HG03575 (cell line): ENCODE results near the gene ACTRT2.

Experiments used
- ATAC-seq: cut with Tn5 transposase; IDR thresholded peaks from one replicate; pipeline ENCODE4 v1.9.1; 2021; ENCODE audit not compliant: unreplicated experiment, insufficient number of reproducible peaks, low FRiP score; ENCODE audit errors: extremely low read depth

ACTRT2 gene

DNA sequence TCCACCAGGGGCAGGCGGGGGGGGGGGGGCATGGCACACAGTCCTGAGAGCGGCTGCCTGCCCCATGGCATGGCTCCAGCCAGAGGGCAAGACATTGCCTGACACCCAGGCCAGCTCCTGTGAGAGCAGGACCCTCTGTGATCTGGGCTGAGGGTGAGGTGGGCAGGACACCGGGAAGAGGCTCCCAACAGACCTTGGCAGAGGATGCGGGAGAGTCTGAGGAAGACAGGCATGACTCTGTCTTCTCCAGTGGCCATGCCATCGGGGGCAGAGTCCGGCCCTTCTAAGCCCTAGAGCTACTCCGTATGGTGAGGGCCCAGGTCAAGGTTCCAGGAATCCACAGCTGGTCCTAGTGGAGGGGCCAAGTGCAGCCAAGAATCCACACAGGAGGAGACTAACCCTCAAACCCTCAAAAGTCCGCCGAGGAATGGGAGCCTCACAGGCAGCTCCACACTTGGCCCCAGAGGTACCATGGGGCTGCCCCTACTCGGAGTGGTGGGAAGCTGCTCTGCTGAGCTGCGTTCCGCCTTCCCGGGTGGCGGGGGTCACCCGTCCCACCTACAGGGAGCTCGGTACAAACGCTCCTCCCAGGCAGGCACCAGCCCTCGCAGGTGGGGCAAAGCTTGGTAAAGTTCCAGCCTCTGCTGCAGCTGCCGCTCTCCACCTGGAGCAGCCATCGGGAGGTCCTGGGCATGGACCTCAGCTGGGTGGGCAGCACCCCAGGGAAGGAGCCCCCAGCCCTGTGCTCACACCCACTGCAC is 6.5 kb downstream of the ACTRT2 start:
- no peak for ATAC-seq

DNA sequence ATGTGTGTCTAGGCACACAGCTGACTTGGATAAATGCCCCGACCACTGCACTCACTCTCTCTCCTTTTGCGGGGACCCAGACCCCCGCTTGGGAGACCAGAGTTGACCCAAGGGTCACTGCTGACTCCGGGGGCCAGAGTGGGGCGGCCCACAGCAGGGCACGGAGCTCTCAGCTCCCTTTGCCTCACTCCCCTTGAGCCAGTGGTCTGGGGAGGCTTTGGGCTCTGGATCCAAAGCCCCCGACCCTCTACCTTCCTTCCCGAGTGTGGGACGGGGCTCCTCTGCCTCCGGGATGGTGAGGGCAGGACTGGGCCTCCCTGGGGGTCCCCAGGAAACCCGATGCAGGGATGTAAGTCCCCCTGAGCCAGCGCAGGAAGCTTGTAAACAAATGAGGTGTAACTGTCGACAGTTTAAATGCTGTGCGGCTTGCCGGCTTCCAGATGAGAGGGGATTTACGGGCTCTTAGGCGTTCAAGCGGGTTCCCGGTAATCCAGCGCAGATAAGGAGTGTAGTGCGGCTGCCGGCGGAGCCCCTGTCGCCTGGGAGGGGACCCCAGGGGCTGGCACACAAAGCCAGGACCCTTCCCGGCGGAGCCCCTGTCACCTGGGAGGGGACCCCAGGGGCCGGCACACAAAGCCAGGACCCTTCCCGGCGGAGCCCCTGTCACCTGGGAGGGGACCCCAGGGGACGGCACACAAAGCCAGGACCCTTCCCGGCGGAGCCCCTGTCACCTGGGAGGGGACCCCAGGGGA is 7.4 kb downstream of the ACTRT2 start:
- no peak for ATAC-seq

DNA sequence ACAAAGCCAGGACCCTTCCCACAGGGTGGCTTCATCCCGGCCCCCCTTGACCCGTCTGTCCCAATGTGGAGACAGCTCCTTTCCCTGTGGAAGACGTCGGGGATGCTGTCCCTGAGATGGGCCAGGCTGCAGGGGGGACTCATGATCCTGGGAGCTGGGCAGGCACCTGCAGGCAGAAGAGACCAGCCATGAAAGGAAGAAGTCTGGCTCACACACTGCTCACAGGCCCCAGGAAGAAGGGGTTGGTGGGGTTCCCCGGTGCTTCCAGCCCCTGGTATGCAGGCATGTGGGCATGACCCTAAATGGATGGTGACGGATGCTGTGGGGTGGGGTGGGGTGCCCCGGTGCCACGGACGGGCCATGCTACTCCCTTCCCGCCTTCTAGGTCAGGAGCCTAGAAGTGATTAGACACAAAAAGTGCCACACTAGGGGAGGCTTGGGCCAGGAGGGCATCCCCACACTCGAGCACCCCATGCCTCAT is 8.3 kb downstream of the ACTRT2 start:
- ATAC-seq = no peak

DNA sequence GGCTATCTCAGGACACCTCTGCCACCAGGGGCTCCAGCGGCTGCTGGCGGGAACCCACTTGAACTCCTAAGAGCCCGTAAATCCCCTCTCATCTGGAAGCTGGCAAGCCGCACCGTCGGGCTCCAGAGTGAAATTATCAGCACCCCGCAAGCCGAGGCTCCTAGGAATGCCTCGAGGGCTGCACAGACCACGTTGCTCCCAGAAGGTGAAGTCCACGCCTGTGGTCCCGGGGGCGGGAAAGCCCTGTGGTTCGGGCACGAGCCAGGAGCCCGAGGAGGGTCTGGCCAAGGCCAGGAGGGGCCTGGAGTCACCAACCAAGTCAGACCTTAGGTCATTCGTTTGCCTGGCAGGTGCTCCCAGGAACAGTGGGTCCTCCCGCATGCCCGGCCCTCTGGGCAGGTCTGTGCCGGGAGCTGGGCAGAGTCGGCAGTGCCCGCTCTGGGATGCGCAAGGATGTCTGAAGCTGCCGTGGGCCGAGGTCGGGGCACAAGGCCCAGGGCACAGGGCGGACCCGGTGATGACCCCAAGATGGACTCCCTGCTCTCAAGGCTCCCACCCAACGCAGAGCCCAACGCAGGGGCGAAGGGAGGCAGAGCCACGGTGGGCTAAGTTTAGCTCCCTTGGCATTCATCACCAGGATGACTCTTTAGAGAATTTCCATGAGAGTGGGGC is 8.9 kb downstream of the ACTRT2 start:
- no peak for ATAC-seq

DNA sequence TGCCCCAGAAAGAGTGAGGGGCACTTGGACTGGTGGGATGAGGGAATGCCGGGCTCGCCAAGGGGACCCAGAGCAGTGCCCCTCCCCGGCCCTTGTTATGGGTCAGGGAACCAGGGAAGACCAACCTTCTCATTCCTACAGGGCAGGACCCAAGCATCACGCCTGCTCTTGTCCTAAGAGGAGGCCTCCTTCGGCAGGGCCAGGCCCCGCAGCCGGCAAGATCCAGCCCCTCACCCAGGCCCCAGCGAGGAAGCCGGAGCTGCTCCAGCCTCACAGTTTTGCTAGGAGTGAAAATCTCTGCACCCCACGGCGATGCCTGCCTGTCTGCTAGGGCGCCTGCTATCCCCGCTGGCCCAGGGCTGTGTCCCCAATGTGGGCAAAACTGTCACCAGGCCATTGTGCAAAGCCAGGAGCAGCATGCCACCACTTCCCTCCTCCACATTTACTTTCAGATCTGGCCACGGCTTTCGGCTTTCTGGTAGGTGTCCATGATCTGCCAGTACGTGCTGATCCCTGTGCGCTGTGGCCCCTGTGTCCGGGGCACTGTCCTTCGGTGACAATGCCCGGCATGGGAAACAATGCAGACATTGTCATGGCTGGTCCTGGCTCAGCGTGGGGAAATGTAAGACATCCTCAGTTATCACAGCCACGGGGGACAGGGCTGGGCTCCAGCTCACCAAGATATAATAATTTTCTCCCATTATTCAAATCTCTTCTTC is 9.6 kb downstream of the ACTRT2 start:
- ATAC-seq = no peak

DNA sequence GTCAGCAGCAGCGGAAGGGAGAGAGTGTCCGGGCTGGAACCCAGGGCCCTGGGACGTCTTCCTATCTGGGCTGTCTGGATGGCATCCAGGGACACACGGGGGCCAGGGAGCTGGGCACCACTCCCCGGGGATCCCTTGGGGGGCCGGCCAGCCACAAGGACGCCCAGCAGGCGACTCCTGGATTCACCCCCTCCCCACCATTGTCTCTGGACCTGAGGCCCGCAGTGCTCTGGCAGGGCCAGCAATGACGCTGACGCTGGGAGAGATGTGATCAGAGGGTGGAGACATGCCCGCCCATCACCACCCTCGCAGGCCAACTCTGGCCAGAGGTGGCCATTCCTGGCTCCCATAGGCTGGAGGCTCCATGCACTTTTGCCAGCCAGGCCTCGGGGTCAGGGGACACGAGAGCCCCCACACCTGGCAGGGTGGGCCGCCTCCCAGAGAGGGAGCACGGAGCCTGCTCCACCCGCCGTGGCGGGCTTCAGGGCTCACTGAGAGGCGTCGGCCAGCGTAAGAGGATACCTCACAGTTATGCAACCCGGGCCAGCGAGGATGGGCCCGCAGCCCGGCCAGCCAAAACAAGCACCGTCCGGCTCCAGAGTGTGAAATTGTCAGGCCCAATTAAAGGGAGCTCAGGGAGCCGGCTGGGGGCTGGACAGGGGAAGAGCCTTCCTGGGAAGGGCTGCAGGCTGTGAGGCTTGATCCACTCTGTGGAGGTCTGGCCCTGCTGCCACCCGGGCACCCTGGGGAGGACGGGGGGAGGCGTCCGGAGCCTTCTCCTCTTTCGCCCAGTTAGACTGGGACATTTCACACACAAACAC is 10.3 kb downstream of the ACTRT2 start:
- ATAC-seq = no peak

DNA sequence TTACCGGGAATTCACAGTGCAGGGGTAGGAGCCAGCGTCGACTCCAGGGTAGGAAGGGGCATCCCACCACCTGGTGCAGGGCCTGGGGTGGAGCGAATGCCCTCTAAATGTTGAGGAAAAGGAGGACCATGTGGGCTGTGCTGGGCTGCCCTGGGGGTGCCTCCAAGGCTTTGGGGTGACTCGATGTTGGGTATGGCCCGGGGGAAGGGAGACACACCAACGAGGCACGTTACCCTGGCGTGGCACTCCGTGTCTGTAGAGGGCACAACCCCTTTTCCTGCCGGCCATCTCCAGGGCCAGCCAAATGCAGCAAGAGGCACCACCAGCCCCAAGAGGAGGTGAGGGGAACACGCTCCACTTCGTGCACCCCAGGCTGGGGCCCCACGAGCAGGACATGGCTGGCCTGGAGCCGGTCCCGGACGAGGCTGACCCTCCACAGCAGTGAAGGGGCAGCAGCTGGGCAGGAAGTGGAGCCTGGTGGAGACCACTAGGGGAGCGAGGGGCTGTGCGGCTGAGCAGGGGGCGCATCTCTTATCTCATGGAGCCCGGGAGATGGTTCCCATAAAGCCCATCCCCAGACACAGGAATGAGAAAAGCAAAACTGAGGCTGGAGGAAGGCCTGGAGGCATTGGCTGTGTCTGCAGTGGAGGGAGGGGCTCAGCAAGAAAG is 11.2 kb downstream of the ACTRT2 start:
- no peak for ATAC-seq

DNA sequence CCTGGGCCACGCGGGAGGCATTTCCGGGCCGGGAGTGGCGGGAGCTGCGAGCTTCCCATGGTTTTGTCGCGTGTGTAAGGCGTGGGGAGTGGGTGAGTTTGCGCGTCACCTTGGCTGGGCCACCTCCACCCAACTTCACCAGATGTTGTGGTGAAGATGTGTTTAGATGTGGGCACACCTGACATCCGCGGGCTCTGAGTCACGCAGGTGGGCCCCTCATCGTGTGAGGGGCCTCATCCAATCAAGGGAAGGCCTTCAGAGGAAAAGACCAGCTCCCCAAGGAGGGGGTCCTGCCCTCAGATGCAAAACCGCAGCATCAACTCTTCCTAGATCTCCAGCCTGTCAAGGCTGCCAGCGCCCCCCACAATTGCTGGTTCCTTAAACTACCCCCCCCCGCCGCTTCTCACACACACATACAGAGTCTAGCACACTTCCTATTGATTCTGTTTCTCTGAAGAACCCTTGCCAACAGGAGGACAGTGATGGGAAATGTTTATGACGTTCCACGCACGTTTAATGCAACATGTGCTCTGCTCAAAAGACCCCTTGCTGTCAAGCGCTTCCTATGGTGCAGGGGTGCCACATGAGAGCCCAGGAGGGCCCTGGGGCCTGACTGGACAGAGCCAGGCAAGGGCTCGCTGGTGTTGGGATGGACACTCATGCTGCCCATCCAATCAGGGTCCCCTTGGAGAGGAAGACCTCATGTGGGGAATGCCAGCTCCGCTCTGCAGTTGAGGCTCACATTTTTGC is 11.9 kb downstream of the ACTRT2 start:
- no peak for ATAC-seq

DNA sequence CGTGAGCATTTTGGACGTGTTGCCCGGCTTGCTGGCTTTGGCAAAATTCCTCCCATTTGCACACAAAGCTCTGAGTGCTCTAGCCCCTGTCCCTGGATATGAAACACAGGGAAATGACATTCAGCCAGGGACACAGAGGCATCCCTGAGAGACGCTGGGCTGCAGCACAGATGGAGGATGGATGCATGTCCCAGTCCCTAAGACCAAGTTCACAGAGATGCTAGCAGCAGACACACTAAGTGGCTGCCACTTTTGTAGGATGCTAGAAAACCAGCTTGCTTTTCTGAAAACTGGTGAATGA is 12.5 kb downstream of the ACTRT2 start:
- no peak for ATAC-seq

DNA sequence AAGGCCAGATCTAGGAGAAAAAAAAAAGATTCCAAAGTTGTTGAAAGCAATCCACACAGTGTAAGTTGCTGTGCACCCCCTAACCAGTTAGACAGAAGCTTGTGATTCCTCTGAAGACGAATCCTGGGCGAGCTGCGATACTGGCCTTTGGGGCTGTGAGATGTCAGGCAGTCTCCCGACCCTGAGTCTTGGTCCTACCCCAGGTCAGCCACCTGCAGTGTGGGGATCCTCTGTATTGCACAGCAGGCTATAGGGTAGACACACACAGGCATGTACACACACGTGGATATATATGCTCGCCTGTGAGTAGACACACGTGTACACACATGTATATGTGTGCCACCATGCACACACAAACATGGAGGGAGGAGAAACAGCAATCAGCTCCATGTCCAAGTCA is 12.9 kb downstream of the ACTRT2 start:
- no peak for ATAC-seq

DNA sequence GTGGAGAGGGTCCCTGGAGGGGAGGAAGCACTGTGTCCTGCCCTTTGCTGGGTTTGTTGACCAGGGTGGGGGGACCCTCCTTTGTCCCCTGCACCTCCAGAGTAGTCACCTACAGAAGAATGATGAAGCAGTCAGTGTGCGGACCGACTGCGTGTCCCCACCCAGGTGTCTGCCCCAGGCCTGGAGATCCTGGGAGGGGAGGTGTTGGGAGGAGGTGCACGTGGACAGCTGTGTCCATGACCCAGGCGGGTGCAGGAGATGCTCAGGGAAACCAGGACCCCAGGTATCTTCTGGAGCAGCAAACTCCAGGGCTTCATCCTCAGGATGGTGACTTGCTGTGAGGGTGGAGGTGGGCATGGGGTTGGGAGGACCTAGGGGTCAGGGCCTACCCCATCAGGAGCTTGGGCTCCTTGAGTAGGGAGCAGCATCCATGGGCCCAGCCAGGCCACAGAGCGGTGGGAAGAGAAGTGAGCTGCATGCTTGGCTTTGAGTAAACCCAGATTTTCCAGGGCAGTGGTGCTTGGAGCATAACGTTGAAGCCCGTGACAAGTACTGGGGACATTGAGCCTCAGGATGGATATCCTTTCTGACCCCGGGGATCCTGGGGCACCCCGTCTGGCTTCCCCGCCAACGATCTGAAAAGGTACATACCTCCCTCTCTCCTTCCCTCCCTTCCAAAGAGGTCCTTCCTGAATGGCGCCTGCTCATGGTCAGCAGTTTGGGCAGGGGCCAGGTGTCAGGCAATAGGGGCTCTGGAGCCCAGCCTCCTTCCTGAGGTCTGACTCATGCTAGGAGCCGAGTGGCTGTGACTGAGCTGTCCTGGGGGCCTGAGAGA is 13.7 kb downstream of the ACTRT2 start:
- no peak for ATAC-seq

DNA sequence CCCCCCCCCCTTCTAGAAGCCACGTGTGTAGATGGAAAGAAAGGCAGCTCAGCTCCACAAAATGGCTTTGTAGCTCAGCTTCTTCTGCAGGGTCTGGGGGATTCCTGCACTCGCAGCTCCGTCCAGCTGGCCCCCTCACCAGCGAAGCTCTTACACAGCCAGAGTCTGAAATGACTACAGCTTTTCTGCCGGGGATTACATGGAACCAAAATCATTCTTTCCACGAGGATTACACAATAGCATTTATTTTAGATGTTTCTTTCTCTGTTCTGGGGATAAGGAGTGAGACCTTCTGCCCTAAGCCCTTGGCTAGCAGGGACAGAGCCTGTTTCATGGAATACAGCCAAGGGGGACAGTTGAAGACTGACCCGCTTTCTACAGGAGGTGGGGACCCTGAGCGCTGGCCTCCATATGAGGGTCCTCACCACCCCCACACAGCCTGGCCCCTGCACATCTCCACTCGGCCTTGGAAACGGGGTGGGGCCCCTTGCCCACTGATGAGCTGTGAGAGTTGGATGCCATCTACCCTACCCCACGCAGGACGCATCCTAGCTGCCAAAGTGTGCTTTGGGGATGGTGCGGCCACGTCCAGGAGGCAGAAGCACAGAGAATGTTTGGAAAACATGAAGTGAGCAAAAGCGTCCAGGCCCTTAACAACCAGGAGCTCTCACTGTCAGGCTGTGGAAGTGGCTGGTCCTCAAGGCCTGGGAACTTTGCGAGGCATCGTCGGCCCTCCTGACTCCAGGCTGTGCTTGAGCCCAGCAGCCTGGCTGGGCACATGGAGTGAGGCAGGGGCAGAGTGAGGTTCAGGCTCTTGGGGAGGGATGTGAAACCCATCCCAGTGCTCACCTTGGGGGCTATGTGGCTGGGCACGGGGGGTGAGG is 14.5 kb downstream of the ACTRT2 start:
- no peak for ATAC-seq

DNA sequence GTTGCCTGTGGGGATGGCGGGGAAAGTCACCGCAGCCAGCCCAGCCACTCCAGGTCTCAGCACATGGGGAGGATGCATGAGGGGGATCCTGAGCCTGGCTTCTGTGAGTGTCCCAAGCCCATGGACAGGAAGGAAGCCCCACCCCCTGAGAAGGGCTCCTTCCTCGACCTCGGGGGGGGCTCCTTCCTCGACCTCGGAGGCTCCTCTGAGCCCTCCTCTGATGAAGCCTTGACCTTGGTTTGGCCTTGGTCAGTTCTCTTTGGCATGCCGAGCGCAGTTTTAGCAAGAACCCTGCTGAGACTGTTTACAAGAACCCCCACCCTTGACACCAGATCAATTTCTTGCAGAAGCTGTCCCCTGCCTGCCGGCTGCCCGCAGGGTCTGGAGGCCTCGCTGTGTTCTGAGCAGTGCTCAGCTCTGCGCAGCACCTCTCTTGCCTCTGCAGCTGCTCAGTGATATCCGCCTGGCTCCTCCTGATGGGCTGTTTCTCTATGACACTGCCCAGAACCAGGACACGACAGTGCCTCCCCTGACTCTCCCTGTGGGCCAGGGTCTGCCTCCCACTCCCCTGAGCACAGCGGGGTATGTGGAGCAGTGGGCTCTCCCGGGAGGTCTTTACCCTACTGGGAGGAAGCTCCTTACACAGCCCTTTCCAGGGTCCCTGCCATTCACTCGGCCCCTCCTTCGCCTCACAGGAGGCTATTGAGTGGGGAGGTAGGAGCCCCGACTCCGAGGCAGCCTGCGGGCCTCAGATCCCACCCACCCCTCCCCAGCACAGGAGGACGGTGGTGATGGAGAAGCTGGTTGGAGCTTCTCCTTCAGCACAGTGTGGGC is 15.4 kb downstream of the ACTRT2 start:
- no peak for ATAC-seq

DNA sequence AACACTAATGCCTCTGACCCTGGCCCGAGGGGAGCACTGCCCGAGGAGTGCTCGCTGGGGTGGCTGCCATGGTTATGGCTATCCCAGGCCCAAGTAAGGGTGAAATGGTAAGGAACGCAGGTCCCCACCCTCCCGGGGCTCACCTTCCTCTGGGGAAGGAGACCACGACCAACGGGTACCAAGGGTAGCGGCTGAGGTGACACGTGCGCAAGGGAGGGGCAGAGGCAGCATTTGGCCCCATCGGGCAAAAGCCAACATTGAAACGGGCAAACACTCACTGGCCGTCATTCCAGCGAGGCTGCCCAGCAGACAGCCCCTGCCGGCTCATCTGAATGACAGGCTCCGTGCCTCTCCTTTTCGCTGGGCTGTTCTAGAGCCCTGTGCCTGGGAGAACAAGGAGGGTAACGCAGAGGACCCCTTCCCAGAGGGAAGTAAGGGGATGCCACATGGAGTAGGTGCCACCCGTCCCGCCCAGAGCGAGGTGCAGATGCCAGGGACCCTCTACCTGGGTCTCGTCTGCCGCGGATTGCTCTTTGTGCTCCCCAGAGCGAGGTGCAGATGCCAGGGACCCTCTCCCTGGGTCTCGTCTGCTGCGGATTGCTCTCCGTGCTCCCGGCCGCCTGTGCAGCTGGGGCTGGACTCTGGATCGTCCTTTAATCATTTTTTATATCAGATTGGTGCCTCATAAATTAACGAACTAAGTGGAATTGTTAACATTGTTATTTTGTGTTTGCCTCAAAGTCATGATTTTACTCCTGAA is 16.2 kb downstream of the ACTRT2 start:
- no peak for ATAC-seq
